ENCODE data around the gene CRBN.

The CRBN gene

GRCh38 chr3:3189961-3190360 is 10.5 kb upstream of the CRBN start:
- Histone ChIP-seq H3K27me3 (ENCODE audit: insufficient read depth, insufficient read length) (no peaks in the 10 kb centered on the region), H3K9ac (ENCODE audit: insufficient read length, low read depth) (no peak overlapping the region), H3K4me1 (ENCODE audit: insufficient read depth, insufficient read length) (no peaks in the 10 kb centered on the region), H3K4me3 (ENCODE audit: insufficient read length, low read depth) (no peak overlapping the region), H3K36me3 (ENCODE audit: insufficient read depth, insufficient read length, low read length) (no peaks in the 10 kb centered on the region), H3K9me3 (ENCODE audit: insufficient read depth, low read length) (peaks cover 3% of the 10 kb centered on the region; the same call in 1 of the 2 replicates)
- DNase-seq (ENCODE audit: low read depth, low spot score), result no peak
- TF ChIP-seq ZNF274 (IDR thresholded peaks at IDR 0.05; ENCODE audit: low read depth, low read length), result no peak
- TF ChIP-seq YY1 (IDR thresholded peaks at IDR 0.05; ENCODE audit: insufficient read depth, insufficient read length), result no peak
- TF ChIP-seq SUZ12 (IDR thresholded peaks at IDR 0.05; ENCODE audit: extremely low read depth, insufficient read depth, insufficient read length), result no peak

- no peak overlapping the region for H3K4me3 ChIP-seq (ENCODE audit: insufficient read length, low read depth)
- no peaks in the 10 kb centered on the region for H3K4me1 ChIP-seq (ENCODE audit: insufficient read depth, insufficient read length)
- DNase-seq (ENCODE audit: low read depth, low spot score), result no peak
- H3K9me3 ChIP-seq (ENCODE audit: insufficient read depth, low read length), result peaks cover 3% of the 10 kb centered on the region; the same call in 1 of the 2 replicates
- no peaks in the 10 kb centered on the region for H3K27me3 ChIP-seq (ENCODE audit: insufficient read depth, insufficient read length)
- H3K36me3 ChIP-seq (ENCODE audit: insufficient read depth, insufficient read length, low read length), result no peaks in the 10 kb centered on the region
- H3K9ac ChIP-seq (ENCODE audit: insufficient read length, low read depth), result no peak overlapping the region
- TF ChIP-seq ZNF274 (IDR thresholded peaks at IDR 0.05; ENCODE audit: low read depth, low read length) (no peak), SUZ12 (IDR thresholded peaks at IDR 0.05; ENCODE audit: extremely low read depth, insufficient read depth, insufficient read length) (no peak), YY1 (IDR thresholded peaks at IDR 0.05; ENCODE audit: insufficient read depth, insufficient read length) (no peak)
These were observed 9.7 kb upstream of the CRBN start for GRCh38 chr3:3189102-3189727.

GRCh38 chr3:3184876-3185275 is 5.4 kb upstream of the CRBN start:
- Histone ChIP-seq H3K4me3 (ENCODE audit: insufficient read length, low read depth) (no peak overlapping the region), H3K9me3 (ENCODE audit: insufficient read depth, low read length) (peaks cover 3% of the 10 kb centered on the region; the same call in 1 of the 2 replicates), H3K27me3 (ENCODE audit: insufficient read depth, insufficient read length) (peaks cover 5% of the 10 kb centered on the region), H3K36me3 (ENCODE audit: insufficient read depth, insufficient read length, low read length) (no peaks in the 10 kb centered on the region), H3K9ac (ENCODE audit: insufficient read length, low read depth) (no peak overlapping the region), H3K4me1 (ENCODE audit: insufficient read depth, insufficient read length) (no peaks in the 10 kb centered on the region)
- DNase-seq (ENCODE audit: low read depth, low spot score), result no peak
- TF ChIP-seq YY1 (IDR thresholded peaks at IDR 0.05; ENCODE audit: insufficient read depth, insufficient read length) (no peak), ZNF274 (IDR thresholded peaks at IDR 0.05; ENCODE audit: low read depth, low read length) (no peak), SUZ12 (IDR thresholded peaks at IDR 0.05; ENCODE audit: extremely low read depth, insufficient read depth, insufficient read length) (no peak)

- no peak overlapping the region for H3K9ac ChIP-seq (ENCODE audit: insufficient read length, low read depth)
- H3K9me3 ChIP-seq (ENCODE audit: insufficient read depth, low read length), result no peaks in the 10 kb centered on the region
- peaks cover 7% of the 10 kb centered on the region for H3K27me3 ChIP-seq (ENCODE audit: insufficient read depth, insufficient read length)
- DNase-seq (ENCODE audit: low read depth, low spot score), result no peak
- TF ChIP-seq ZNF274 (IDR thresholded peaks at IDR 0.05; ENCODE audit: low read depth, low read length), result no peak
- TF ChIP-seq SUZ12 (IDR thresholded peaks at IDR 0.05; ENCODE audit: extremely low read depth, insufficient read depth, insufficient read length), result no peak
- no peak for TF ChIP-seq YY1 (IDR thresholded peaks at IDR 0.05; ENCODE audit: insufficient read depth, insufficient read length)
- H3K4me3 ChIP-seq (ENCODE audit: insufficient read length, low read depth), result no peak overlapping the region
- H3K4me1 ChIP-seq (ENCODE audit: insufficient read depth, insufficient read length), result no peaks in the 10 kb centered on the region
- peaks cover 10% of the 10 kb centered on the region for H3K36me3 ChIP-seq (ENCODE audit: insufficient read depth, insufficient read length, low read length)
These were observed 965 bp upstream of the CRBN start for GRCh38 chr3:3180456-3180855.

GRCh38 chr3:3178498-3179328 is 778 bp downstream of the CRBN start:
- H3K36me3 ChIP-seq (ENCODE audit: insufficient read depth, insufficient read length, low read length), result peaks cover 27% of the 10 kb centered on the region

GRCh38 chr3:3177861-3178497 is 1.5 kb downstream of the CRBN start:
- TF ChIP-seq ZNF274 (IDR thresholded peaks at IDR 0.05; ENCODE audit: low read depth, low read length) (no peak), SUZ12 (IDR thresholded peaks at IDR 0.05; ENCODE audit: extremely low read depth, insufficient read depth, insufficient read length) (no peak), YY1 (IDR thresholded peaks at IDR 0.05; ENCODE audit: insufficient read depth, insufficient read length) (no peak)
- peaks cover 7% of the 10 kb centered on the region for H3K27me3 ChIP-seq (ENCODE audit: insufficient read depth, insufficient read length)
- no peaks in the 10 kb centered on the region for H3K9me3 ChIP-seq (ENCODE audit: insufficient read depth, low read length)
- H3K4me3 ChIP-seq (ENCODE audit: insufficient read length, low read depth), result no peak overlapping the region
- H3K4me1 ChIP-seq (ENCODE audit: insufficient read depth, insufficient read length), result no peaks in the 10 kb centered on the region
- peak overlapping the region; percentile 16 for H3K9ac ChIP-seq (ENCODE audit: insufficient read length, low read depth)
- no peak for DNase-seq (ENCODE audit: low read depth, low spot score)
- H3K36me3 ChIP-seq (ENCODE audit: insufficient read depth, insufficient read length, low read length), result peaks cover 34% of the 10 kb centered on the region

More at GRCh38 chr3:3178498-3179328, 778 bp downstream of the CRBN start:
- DNase-seq (ENCODE audit: low read depth, low spot score), result no peak
- peak overlapping the region; percentile 98 for H3K4me3 ChIP-seq (ENCODE audit: insufficient read length, low read depth)
- H3K9ac ChIP-seq (ENCODE audit: insufficient read length, low read depth), result peak overlapping the region; percentile 99
- no peaks in the 10 kb centered on the region for H3K4me1 ChIP-seq (ENCODE audit: insufficient read depth, insufficient read length)
- peaks cover 7% of the 10 kb centered on the region for H3K27me3 ChIP-seq (ENCODE audit: insufficient read depth, insufficient read length)
- no peaks in the 10 kb centered on the region for H3K9me3 ChIP-seq (ENCODE audit: insufficient read depth, low read length)
- TF ChIP-seq YY1 (IDR thresholded peaks at IDR 0.05; ENCODE audit: insufficient read depth, insufficient read length), result no peak
- TF ChIP-seq SUZ12 (IDR thresholded peaks at IDR 0.05; ENCODE audit: extremely low read depth, insufficient read depth, insufficient read length), result no peak
- TF ChIP-seq ZNF274 (IDR thresholded peaks at IDR 0.05; ENCODE audit: low read depth, low read length), result no peak

- Histone ChIP-seq H3K9ac (ENCODE audit: insufficient read length, low read depth) (no peak overlapping the region), H3K36me3 (ENCODE audit: insufficient read depth, insufficient read length, low read length) (peaks cover 77% of the 10 kb centered on the region), H3K4me3 (ENCODE audit: insufficient read length, low read depth) (no peak overlapping the region), H3K27me3 (ENCODE audit: insufficient read depth, insufficient read length) (no peaks in the 10 kb centered on the region), H3K4me1 (ENCODE audit: insufficient read depth, insufficient read length) (no peaks in the 10 kb centered on the region), H3K9me3 (ENCODE audit: insufficient read depth, low read length) (no peaks in the 10 kb centered on the region)
- TF ChIP-seq SUZ12 (IDR thresholded peaks at IDR 0.05; ENCODE audit: extremely low read depth, insufficient read depth, insufficient read length) (no peak), YY1 (IDR thresholded peaks at IDR 0.05; ENCODE audit: insufficient read depth, insufficient read length) (no peak), ZNF274 (IDR thresholded peaks at IDR 0.05; ENCODE audit: low read depth, low read length) (no peak)
- DNase-seq (ENCODE audit: low read depth, low spot score), result no peak
These were observed 6.9 kb downstream of the CRBN start for GRCh38 chr3:3172627-3173026.

Data from NT2/D1 (cell line).